HL-60/S4 treated with phorbol 12-myristate 13-acetate at 8.2 ng/mL for 4 days and 3 days (cell line): Measurements from ENCODE around the gene HEXA.
"Not testable (repeated sequence)": the region's sequence is repeated elsewhere in the genome, so short reads cannot be mapped to it uniquely, and the experiment has no call there.

Experiments used
- in situ Hi-C: fragments of 300-500 bp; cut with MboI; formaldehyde crosslinking; loops from 2 replicates; pipeline ENCODE4 v1.15.0; 2022; ENCODE audit warnings: low sequenced_read_pairs

Gene HEXA

GRCh38 chr15:72375846-72376581, at the start of gene HEXA:
Gene HEXA (minus strand): TSS chr15:72376014. CDS start chr15:72375972, 42 bp downstream.
- in situ Hi-C loops = no loop called here

DNA sequence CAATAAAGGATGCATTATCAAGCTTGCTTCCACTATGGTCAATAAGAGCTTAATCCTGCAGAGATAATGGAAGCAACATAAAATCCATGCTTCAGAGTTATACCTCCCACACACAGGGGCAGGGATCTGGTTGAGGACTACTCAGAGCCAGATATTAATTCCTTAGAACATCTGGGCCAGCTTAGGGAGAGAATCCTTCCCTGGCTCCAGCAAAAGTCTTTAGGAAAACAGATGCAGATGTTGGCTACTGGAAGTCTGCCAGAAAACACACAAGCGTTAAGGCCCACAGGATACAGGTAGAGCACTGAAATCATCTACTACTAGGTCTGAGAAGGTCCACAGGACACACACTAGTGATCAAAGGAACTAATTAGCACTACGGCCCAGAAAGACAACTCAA, 47.4 kb upstream of the HEXA start:
- in situ Hi-C loops = no loop called here

DNA sequence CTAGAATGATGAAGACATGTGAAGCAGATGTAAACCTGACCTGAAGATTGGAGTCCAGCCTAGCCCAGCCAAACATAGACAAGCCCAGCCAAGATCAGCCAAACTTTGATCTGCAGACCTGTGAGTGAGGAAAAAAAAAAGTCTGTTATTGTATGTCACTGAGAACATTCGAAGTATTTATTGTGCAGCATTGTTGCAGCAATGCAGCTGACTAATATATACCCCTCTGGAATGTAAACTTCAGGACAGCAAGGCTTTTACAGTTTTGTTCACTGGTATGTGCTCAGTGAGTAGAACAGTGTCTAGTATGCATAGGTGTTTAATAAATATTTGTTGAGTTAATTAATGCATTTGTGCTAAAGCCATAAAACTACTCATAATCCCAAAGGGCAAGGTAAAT, 45.7 kb upstream of the HEXA start:
- in situ Hi-C loops = no loop called here

GRCh38 chr15:72420576-72420975, 44.8 kb upstream of the HEXA start:
- in situ Hi-C loops = no loop called here

GRCh38 chr15:72419768-72420167, 44.0 kb upstream of the HEXA start:
- in situ Hi-C loops = not testable (repeated sequence)

- in situ Hi-C loops = no loop called here
These were observed 39.5 kb upstream of the HEXA start for GRCh38 chr15:72415304-72415703.

- in situ Hi-C loops = not testable (repeated sequence)
These were observed 37.5 kb upstream of the HEXA start for GRCh38 chr15:72413337-72413736.

- in situ Hi-C loops = no loop called here
These were observed 35.7 kb upstream of the HEXA start for GRCh38 chr15:72411544-72411943.

DNA sequence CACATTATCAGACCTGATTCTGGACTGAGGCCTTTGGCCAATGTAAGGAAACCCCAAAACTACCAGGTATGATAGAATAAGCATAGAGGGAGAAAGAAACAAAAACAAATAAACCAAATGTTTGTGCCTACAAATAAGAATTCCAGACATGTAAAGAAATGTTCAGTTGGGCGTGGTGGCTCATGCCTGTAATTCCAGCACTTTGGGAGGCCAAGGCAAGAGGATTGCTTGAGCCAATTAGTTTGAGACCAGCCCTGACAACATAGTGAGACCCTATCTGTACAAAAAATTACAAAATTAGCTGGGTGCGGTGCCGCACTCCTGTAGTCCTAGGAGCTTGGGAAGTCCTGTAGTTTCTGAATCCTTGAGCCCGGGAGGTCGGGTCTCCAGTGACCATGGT, 35.3 kb upstream of the HEXA start:
- in situ Hi-C loops = no loop called here

DNA sequence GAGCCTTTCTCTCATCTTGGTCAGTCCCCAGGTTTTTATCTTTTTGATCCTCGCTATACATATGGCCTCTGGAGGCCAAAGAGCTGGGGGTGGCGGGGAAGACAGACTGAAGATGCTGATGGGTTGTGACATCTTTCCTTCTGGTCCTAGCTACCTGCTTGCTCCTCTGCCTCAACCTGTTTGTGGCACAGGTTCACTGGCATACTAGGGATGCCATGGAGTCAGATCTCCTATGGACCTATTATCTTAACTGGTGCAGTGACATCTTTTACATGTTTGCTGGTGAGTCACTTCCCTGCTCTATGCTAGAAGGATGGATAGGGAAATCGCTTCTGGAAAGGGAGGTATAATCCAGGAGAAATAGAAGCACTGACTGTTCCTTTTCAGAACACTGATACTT, 31.1 kb upstream of the HEXA start:
- in situ Hi-C loops = no loop called here

DNA sequence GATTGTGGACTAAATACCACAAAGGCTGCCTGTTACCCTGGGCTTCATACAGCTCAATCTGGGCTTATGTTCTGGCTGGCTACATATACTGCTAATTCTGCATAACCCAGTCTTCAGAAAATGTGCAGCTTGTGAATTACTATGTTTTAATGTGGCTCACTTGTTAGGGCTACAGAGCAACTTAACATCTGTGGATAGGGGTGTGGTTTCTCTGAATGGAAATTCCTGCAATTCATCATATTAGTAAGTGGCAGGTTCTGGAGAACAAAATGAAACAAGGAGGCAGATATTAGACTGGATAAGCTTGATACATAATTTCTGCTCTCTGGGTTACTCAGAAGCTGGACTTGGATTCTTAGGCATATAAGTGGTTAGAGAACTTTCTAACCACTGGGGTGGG, 29.0 kb upstream of the HEXA start:
- in situ Hi-C loops = no loop called here

GRCh38 chr15:72404356-72404755, 28.5 kb upstream of the HEXA start:
- in situ Hi-C loops = no loop called here

- in situ Hi-C loops = no loop called here
These were observed 26.9 kb upstream of the HEXA start for GRCh38 chr15:72402726-72403125.

GRCh38 chr15:72398648-72399047, 22.8 kb upstream of the HEXA start:
- in situ Hi-C loops = no loop called here

DNA sequence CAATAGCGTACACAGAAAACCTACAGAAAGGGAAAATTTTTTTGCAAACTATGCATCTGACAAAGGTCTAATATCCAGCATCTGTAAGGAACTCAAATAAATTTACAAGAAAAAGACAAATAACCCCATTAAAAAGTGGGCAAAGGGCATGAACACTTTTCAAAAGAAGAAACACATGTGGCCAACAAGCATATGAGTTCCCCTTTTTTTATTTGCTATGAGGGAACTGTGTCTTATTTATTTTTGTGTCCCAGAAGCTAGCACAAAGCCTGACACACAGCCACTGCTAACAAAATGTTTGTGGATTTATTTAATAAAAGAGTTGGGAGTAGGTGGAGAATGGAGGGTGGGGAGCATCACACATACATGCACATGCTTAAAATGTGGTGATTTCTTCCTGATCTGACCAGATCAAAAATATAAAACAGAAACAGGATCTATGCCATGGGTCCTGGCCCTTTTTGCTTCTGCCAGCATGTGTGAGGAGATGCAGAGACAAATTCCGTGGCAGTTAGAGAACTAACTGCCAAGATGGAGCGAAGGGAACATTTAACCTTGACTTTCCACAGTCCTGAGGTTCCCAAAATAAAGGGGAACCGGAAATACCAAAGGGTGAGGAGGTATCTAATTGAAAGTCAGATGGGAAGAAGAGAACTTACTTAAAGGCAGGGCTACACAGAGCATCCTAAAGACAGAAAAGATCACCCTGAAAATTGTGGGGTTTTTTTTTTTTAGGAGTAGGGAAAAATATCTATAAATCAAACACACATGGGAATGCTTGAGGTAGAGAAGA, 22.2 kb upstream of the HEXA start, which contains the start of gene TMEM202:
TSS of gene TMEM202 (plus strand) at position 510 of the 793 bp plus-strand sequence. CDS start at position 532, 22 bp downstream.
- in situ Hi-C loops = no loop called here

GRCh38 chr15:72396331-72396730, 20.5 kb upstream of the HEXA start:
- in situ Hi-C loops = not testable (repeated sequence)

DNA sequence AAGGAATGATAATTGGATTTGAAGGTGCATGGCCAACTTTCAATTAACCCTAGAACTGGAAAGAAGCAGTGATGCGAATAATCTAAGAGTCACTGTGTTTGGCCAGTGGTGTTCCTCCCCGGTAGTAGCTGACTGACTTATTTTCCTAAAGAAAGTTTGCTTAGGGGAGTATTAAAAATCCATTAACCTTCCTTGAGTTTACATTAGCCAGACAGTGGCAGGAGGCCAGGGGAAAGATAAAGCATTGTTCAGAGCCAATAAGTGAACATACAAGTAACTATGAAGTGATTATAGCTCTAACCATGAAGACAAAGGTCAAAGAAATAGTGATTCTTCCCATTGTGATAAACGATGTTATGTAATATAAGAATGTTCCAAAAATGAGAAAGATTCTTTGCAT, 13.4 kb upstream of the HEXA start:
- in situ Hi-C loops = no loop called here

GRCh38 chr15:72387741-72388140, 11.9 kb upstream of the HEXA start:
- in situ Hi-C loops = no loop called here

DNA sequence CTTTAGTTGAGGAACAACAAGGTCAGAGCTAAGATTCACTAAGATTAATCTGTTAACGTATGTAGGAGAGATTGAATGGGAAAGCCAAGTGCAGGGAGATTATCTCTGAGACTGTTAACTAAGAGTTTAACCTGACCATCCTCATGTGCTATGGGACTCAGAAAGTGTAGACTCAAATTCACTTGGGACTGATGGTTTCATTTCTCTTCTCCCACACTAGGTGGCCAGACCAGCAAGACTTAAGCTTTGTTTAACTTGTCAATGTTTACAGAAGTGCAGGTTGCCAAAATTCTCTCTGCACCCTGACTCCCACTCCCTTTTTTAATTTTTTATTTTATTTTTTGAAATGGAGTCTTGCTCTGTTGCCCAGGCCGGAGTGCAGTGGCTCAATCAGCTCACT, 6.3 kb upstream of the HEXA start:
- in situ Hi-C loops = no loop called here

GRCh38 chr15:72380743-72381142, 4.9 kb upstream of the HEXA start:
- in situ Hi-C loops = no loop called here

- in situ Hi-C loops = no loop called here
These were observed 4.1 kb upstream of the HEXA start for GRCh38 chr15:72379856-72380430.

DNA sequence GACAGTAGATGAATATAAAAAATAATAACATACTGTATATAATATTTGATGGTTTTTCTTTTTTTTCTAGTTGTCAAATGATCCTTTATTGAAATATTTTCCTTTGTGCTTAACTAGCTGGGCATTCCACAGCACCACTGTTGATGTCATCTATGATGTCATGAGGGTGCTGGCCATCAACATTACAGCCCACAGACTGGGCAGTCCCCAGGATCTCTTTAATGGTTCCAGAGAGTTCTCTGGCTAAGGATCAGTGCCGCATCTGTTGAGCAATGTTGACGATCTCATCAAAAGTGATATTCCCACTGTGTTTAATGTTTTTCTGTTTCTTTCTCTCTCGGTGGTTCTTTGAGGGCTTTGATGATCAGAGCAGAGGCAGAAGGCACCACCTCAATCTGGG, 3.3 kb upstream of the HEXA start:
- in situ Hi-C loops = not testable (repeated sequence)
